Measurements from ENCODE around the gene XAB2.
A peak's percentile ranks its signal among the peaks of the same experiment; 100 is the strongest.

The XAB2 gene

DNA sequence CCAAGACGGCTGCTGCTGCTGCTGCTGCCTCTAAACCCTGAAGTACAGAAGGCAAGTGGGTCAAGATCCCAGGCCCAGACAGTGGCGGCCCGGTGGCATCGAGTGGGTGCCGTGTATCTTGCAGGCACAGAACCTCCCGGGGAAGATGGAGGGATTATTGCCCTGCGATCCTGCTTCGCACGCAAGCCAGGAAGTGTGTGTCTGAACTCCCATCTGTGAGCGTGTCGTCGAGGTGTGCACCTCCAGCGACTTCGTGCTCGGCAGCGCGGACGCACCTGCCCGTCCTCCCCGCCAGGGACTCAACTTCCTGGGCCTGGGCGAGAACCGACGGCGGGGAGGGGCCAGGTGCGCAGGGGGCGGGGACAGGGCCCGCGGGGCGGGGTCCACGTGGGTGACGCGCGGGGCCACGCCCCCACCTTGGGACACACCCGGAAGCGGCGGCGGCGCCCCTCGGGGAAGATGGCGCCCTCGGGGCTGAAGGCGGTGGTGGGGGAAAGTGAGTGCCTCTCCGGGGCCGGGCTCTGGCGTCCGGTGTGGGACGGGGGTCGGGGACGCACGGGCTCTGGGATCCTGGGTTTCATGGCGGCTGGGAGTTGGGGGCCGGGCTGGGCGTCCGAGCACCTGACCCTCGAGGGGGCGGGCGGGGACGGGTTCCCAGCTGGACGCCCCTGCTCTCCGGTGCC lies 7.5 kb upstream of the XAB2 start, which contains the start of gene STXBP2:
Gene STXBP2 (plus strand): TSS at position 420 of the 683 bp plus-strand sequence. CDS start 40 bp downstream, at position 460.
- DNase-seq (ENCODE audit: low read depth): no peak
- peak within 1 kb of the TSS; percentile 25 for H3K4me3 ChIP-seq (ENCODE audit: low read depth, low read length)

GRCh38 chr19:7636317-7636690 lies 7.0 kb upstream of the XAB2 start:
- no peak for DNase-seq (ENCODE audit: low read depth)
- H3K4me3 ChIP-seq (ENCODE audit: low read depth, low read length): no peak overlapping the region

GRCh38 chr19:7635670-7636069 lies 6.3 kb upstream of the XAB2 start:
- H3K4me3 ChIP-seq (ENCODE audit: low read depth, low read length): no peak overlapping the region
- DNase-seq (ENCODE audit: low read depth): no peak

- no peak for DNase-seq (ENCODE audit: low read depth)
- H3K4me3 ChIP-seq (ENCODE audit: low read depth, low read length): no peak within 1 kb of the TSS
Observed at GRCh38 chr19:7633698-7634097, 4.4 kb upstream of the XAB2 start, which contains the start of gene PCP2. PCP2 (minus strand) TSS chr19:7633719; CDS start chr19:7633457, 262 bp downstream.

DNA sequence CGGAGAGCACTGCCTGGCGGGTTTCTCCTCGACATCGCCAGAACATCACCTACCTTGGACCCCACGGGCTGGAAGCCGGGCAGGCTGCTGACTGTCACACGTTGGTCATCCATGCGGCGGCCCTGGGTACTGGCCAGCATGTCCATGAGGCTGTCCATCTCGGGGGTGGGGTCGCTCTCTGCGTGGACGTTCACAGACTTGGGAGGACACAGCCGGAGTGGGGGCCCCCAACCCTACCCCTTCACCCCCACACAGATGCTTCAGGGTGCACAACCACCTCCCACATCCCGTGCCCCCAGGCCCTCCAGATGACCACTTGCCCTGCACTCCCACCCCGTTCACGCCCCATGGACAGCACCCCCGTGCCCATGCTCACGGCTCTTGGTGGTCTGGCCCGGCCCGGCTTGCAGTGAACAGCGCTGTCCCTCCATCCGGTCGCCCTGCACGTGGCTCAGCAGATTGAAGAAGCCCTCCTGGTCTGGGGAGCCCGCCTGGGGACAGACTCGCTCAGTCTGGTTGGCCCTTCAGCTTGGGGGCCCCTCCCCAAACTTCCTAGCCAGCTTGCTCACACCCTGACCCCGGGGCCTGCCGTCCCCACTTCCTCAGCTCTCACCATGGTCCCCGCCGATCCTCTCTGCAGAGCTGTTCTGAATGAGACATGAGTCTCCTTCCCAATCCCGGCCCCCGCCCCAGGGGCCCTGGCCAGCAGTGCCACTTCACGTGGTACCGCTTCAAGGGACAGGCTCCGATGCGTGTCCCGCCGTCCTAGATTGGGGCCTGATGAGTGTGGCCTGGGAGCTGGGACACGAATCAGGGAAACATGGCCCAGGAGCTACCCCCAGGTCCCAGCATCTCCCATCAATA lies 3.2 kb upstream of the XAB2 start:
- H3K4me3 ChIP-seq (ENCODE audit: low read depth, low read length): no peak overlapping the region
- no peak for DNase-seq (ENCODE audit: low read depth)

GRCh38 chr19:7631577-7631976 lies 2.2 kb upstream of the XAB2 start:
- DNase-seq (ENCODE audit: low read depth): no peak
- no peak overlapping the region for H3K4me3 ChIP-seq (ENCODE audit: low read depth, low read length)

DNA sequence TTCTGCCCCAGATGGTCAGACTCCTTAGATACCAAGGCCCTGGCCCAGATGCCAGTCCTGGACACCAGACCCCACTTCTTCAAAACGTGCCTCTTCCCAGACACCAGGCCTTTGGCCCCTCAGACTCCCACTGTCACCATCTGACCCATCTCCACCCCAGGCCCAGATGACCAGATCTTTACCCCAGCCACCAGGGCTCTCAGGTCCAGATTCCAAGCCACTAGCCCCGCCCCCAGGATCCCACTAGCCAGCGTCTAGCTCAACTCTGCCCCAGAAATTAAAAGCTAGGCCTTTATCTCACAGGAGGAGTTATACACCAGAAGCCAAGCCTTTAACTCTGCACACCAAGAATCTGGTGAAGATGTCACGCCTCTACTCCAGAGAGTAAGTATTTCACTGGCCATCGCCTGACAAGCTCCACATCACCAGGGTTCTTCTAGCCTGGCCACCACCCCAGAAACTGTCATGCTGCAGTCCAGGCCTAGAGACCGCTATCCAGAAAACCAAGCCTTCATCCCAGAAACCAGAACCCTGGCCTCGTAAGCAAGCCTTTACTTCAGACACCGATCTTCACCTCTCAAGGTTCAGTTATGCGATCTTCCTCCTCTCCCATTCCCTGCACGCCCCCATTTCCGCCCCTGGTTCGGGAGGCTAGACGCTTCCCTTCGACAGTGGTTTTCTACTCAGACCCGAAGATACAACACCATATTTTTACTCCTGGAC lies 595 bp downstream of the XAB2 start:
- H3K4me3 ChIP-seq (ENCODE audit: low read depth, low read length): peak overlapping the region; percentile 77
- no peak for DNase-seq (ENCODE audit: low read depth)

GRCh38 chr19:7627166-7627565 lies 2.2 kb downstream of the XAB2 start:
- no peak overlapping the region for H3K4me3 ChIP-seq (ENCODE audit: low read depth, low read length)
- no peak for DNase-seq (ENCODE audit: low read depth)

DNA sequence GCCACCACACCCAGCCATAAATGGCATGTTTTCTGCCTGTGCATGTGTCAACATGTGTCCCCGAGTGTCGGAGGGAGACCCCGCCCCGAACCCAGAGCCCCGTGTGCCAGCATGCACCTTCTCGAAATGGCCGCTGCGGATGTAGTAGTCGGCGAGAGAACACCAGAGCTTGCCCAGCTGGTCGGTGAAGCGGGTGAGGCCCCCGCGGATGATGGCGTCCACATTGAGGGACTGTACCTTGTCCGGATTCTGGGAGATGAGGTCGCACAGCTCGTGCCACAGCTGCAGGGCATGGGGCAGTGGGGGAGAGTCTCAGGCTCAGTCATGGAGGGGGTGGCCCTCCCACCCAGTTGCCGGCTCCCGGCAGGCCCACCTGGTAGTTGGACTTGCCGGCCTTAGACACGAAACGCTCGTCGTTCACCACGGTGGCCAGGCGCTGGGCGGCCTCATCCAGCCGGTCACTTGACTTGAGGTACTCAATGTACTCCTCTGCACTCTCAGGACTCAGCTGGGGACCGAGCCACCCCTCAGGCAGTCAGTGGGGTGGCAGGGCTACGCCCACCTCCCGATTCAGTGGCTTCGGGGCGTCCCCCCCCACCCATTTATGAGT lies 3.5 kb downstream of the XAB2 start:
- H3K4me3 ChIP-seq (ENCODE audit: low read depth, low read length): no peak overlapping the region

DNA sequence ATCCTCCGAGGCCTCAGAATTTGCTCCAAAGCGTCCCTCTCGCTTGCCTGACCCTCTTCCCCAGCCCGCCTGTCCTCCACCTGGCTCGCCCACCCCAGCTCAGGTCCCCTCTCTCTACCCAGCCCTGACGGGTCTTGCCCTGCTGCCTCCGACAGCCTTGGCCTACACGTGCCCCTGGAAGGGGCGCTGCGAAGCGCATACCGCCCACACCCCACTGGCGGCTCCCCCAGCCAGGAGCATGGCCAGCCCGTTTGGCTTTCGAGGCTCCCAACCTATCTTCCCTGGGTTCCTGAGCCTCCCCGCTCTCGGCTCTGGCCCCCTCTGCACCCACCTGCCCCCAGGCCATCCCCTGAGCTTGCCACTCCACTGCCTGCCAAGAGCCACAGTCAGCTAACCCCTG lies 4.5 kb downstream of the XAB2 start:
- no peak for DNase-seq (ENCODE audit: low read depth)
- H3K4me3 ChIP-seq (ENCODE audit: low read depth, low read length): no peak overlapping the region

More for the DNA sequence above, 3.5 kb downstream of the XAB2 start:
- no peak for DNase-seq (ENCODE audit: low read depth)

DNA sequence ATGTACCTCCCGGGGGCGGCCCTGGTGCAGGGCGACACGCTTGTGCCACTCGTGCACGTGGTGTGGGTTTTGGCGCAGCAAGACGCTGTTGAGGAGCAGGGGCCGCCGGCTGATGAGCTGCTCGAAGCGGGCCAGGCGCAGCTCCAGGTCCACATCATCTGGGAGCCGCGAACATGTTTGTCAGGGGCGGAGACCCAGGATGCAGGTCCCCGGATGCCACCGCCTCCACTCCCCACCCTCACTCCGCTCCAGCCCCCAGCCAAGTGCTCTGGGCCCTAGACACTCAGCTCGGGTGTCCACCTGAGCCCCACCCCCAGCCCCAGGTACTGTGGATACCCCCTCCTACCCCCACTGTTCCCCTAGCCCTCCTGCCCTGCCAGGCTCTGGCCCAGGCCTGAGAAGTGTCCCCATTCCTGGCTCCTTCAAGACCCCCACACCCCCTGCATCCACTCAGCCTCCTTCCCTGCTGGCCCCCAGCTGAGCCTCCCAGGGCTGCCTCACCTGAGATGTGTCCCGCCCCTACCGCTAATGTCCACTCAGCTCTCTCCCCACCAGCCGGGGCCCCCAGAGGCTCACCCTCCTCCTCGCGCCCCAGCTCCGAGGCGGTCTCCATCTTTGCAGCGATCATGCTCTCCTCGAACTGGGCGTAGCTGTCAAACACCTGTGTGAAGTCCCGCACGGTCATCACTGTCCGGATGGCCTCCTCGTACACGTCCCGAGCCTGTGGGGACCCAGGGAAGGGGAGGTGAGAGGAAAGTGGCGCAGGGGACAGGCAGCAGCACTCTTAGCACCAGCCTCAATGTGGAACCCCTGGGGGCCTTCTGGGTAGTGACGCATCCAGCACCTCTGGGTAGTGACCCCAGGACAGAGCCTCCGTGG lies 5.4 kb downstream of the XAB2 start:
- H3K4me3 ChIP-seq (ENCODE audit: low read depth, low read length): no peak overlapping the region
- no peak for DNase-seq (ENCODE audit: low read depth)

DNA sequence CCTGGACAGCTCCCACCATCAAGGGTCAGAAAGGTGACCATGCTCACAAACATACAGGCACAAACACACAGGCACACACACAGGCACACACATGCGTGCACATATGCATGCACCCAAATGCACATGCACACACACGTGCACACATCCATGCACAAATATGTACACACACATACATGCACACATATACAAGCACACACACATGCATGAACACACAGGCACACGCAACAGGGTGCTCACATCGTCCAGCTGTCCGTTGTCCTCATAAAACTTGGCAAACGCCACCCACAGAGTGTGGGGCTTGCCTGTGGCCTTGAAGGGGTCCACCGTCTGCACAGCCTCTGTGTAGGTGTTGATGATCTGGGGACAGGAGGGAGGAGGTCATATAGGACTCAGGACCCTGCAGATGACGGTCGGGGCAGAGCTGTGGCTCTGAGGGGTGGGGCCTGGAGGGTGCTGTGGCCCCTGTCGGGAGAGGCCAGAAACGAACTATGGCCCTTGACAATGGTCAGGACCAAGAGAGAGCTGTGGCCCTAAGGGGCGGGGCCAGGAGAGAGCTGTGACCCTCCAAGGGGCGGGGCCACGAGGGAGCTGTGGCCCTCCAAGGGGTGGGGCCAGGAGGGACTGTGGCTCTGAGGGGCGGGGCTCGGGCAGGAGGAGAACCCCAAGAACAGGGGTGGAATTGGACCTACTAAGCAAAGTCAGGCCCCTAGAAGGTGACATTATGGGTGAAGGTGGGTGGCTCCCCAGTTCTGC lies 6.2 kb downstream of the XAB2 start:
- H3K4me3 ChIP-seq (ENCODE audit: low read depth, low read length): no peak overlapping the region
- DNase-seq (ENCODE audit: low read depth): no peak

DNA sequence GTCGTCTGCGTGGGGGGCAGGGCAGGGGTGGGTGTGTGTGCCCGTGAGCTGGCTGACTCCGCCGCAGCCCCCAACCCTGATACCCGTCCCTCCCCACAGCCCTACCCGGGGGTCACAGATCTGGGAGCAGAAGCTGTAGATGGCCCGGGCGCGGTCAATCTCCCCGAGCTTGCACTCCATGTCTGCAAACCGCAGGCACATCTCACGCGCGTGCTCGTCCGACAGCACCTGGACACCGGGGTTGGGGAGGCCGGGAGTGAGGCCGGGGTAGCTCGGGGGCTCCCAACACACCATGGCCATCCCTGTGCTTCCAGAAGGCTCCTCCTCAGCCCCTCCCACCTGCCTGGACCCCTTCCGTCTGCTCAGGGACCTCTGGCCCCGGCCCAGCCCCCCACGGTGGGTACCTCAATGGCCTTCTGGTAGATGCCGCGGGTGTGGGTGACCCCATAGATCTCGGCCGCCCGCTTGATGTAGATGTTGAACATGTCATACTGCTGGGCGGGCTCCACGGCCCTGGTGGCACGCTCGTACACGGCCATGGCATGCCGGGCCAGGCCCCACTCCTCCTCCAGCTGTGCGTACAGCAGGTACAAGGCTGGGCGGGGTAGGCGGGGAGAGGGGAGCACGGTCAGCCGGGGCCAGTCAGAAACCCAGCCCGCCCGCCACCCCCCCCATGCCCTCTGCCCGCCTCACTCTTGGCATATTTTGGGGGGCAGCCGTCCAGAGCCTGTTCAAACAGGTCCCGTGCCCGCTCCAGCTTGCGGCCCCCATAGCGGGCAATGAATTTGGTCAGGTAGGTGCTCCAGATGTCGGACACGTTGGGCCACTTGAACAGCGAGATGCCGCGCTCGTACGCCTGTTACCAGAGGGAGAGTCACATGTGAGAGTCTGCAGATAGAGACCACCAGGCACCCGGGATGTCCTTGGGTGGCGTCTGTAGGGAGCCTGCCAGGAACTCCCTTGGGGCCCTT lies 8.6 kb downstream of the XAB2 start:
- no peak overlapping the region for H3K4me3 ChIP-seq (ENCODE audit: low read depth, low read length)

DNA sequence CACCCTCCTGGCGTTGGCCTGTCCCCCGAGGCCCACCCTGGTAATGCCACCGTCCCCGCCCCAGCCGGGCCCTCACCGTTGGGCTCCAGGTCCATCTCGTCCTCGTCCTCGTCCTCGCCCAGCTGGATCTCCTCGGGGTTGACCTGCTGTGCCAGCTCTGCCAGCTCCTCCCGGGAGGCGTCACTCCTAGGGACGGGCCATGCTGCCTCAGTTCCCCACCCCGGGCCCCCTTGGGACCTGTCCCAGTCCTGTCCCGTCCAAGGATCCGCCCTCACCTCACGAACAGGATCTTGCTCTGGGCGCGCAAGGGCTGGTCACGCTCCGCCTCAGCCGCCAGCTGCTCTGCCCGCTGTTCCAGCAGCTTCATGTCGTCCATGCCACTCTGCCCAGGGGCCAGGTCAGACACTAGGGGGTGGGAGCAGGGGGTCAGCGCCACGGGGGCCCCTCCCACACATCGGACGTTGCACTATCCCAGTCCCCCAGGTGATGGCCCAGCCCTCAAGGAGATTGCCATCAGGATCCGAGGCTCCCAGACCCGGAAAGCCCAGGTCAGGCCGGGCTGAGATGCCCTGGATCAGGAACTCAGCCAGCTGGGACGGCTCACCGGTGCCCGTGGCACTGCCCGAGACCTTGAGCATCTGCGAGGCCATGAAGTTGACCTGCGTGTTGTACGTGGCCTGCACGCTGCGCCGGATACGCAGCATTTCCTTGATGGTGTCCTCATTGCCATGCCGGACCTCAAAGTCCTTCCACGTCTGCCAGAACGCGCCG lies 9.5 kb downstream of the XAB2 start:
- no peak for DNase-seq (ENCODE audit: low read depth)
- no peak overlapping the region for H3K4me3 ChIP-seq (ENCODE audit: low read depth, low read length)

More for the DNA sequence above, 8.6 kb downstream of the XAB2 start:
- no peak for DNase-seq (ENCODE audit: low read depth)

GRCh38 chr19:7618771-7619510 lies 10.4 kb downstream of the XAB2 start:
- DNase-seq (ENCODE audit: low read depth): no peak
- H3K4me3 ChIP-seq (ENCODE audit: low read depth, low read length): no peak overlapping the region

DNA sequence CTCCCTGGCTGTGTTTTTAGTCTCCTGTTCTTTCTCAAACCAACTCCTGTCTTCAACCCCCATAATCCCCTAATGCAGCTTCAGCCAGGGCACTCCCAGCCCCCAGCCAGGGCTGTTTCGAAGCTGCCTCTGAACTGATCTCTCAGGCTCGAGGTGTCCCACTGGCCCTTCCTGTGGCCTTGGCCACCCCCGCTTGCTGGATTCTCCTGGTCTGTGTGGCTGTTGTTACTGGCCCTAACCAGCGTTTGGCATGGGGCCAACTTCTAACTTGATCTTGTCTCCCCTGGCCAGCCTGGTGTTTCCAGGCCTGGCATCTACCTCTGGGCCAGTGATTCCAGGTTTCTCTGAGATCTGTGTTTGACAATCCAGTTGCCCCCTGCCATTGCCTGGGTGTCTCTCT lies 11.0 kb downstream of the XAB2 start:
- DNase-seq (ENCODE audit: low read depth): no peak
- no peak overlapping the region for H3K4me3 ChIP-seq (ENCODE audit: low read depth, low read length)

Measured in skeletal muscle cell (primary cell).